T-helper 22 cell (primary cell): Measurements from ENCODE around the gene LLGL1.

Experiments
- DNase-seq: peaks from one replicate; pipeline ENCODE4 v3.0.0-alpha.2; 2020; ENCODE audit warnings: low read depth

LLGL1 gene

DNA sequence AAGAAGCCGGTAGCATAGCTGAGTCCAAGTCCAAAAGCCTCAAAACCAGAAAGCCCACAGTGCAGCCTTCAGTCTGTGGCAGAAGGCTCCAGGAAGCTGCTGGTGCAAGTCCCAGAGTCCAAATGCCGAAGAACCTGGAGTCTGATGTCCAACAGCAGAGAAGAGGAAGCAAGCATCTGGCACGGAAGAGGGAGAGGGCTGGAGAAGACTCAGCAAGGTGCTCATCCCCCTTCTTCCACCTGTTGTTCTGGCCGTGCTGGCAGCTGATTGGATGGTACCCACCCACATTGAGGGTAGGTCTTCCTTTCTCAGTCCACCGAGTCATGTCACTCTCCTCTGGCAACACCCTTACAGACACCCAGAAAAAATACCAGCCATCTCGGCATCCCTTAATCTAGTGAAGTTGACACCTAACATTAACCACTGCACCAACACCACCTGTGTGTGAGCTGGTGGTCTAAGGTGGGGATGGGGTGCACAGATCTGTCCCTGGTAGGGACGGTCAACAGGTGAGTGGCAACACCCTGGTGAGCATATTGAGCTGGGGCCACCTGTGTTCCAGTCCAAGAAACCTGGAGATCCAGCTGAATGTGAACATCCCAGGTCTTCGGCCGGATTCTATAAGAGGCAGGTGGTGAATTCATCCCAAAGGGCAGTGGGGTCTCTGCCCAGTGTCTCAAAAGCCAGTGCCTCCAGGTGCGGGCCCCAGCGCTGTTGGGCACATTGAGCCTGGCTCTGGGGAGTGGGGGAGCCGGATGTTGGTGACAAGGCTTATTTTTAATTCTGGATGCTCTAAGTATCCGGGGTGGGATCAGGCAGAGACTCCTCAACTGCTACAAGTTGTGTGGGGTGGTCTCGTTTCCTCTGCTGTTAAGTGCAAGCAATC lies 44.9 kb downstream of the LLGL1 start:
- DNase-seq: no peak

GRCh38 chr17:18277076-18277475 lies 51.6 kb downstream of the LLGL1 start:
- no peak for DNase-seq

DNA sequence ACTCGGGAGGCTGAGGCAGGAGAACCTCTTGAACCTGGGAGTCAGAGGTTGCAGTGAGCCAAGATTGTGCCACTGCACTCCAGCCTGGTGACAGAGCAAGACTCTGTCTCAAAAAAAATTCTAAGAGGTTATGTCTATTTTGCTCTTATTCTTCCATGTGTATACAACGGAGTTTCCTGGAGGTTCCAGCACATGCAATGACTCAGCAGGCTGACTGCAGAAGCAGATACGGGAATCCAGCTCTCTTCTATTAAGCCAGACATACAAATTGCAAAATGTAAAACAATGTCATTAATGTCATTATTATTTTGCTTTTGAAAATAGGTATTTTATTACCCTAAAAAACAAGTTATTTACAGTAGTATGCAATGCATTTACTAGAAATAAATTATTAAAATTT lies 53.4 kb downstream of the LLGL1 start:
- DNase-seq: no peak

DNA sequence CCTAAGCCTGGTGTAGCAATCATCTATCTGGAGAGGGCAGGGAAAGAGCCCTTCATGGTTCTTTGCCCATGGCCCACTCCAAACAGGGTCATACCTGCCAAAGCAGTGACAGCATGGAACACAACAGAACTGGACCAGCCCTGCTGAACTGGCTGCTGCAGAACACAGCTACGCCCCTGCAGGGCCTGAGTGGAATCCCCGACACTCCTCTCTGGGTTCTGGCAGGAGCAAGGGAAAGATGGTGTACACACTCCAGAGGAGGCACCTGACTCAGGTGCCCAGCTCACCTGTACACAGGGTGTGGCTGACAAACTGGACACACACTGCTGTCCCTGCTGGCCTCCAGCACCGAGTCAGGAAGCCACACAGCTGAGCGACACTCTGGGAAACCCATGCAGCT lies 54.8 kb downstream of the LLGL1 start:
- no peak for DNase-seq

GRCh38 chr17:18280766-18281371 lies 55.4 kb downstream of the LLGL1 start:
- DNase-seq: no peak

GRCh38 chr17:18281788-18282187 lies 56.4 kb downstream of the LLGL1 start:
- DNase-seq: no peak

DNA sequence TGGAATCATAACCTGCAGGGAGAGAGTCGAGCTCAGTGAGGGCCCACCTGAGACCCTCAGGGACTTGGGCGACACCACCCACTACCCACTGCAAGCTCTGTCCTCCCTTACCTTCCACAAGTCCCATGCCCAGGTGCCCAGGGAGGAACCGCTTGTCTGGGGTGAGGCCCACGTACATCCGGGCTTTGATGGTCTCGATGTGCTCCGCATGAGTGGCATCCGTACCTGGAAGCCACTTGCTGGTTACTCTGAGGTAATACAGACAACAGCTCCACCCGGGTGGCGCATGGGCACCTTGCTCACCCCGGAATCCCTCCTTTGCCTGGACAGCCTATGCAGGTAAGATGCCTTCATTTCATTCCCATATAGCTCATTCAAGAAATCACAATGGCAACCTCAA lies 59.9 kb downstream of the LLGL1 start:
- no peak for DNase-seq

GRCh38 chr17:18291718-18292540 lies 66.5 kb downstream of the LLGL1 start:
- no peak for DNase-seq
